Lower leg skin (tissue), 3 donors: ENCODE measurements around the gene NOX1.

Source experiments
- POLR2A ChIP-seq, 2 donors: fragments of 450-650 bp; IDR thresholded peaks; one replicate each; pipeline ENCODE4 v1.6.1; 2016 to 2017; ENCODE audit warnings: antibody characterized with exemption in 2 of 2, mild to moderate bottlenecking in 1 of 2, moderate library complexity in 1 of 2
- TF ChIP-seq, protein P1 (sequence below), 3 donors: fragments of 450-650 bp; IDR thresholded peaks; one replicate each; pipeline ENCODE4 v1.5.1; 2016; ENCODE audit warnings: antibody characterized with exemption in 3 of 3, mild to moderate bottlenecking in 3 of 3, moderate library complexity in 2 of 3

DNA sequence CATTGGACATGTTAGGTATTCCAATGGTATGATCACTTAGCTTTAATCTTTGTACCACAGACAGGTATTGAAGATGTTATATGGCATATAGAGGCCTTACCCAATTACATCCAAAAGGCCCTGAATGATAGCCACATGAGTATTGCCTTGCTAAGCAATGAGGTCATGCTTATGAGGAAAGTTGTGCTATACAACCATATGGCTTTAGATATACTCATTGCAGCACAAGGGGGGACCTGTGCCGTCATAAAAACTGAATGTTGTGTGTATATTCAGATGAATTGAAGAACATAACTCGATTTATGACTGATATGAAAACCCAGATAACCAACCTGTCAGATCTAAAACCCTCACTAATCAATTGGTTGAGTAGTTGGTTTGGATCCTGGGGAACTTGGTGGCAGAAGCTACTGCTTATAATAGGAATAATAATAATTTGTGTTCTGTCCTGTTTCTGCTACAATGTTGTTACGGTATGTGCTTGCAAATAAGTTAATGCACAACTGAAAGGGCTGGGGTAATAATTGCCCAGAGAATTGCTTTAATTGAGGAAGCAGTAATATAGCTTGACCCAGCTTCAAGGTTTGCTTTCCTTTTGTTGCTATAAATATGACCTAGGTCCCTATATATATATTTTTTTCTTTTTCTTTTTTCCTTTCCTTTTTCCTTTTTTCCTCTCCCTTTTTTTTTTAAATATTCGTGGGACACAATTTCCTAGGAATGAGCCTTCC is 75.5 kb downstream of the NOX1 start:
- TF ChIP-seq, protein P1, sequence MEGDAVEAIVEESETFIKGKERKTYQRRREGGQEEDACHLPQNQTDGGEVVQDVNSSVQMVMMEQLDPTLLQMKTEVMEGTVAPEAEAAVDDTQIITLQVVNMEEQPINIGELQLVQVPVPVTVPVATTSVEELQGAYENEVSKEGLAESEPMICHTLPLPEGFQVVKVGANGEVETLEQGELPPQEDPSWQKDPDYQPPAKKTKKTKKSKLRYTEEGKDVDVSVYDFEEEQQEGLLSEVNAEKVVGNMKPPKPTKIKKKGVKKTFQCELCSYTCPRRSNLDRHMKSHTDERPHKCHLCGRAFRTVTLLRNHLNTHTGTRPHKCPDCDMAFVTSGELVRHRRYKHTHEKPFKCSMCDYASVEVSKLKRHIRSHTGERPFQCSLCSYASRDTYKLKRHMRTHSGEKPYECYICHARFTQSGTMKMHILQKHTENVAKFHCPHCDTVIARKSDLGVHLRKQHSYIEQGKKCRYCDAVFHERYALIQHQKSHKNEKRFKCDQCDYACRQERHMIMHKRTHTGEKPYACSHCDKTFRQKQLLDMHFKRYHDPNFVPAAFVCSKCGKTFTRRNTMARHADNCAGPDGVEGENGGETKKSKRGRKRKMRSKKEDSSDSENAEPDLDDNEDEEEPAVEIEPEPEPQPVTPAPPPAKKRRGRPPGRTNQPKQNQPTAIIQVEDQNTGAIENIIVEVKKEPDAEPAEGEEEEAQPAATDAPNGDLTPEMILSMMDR (IDR thresholded peaks at IDR 0.05): no peak
- no peak for TF ChIP-seq POLR2A (IDR thresholded peaks at IDR 0.05)
